Putamen (tissue), 1 donor: Measurements from ENCODE around the gene ARL4C.

Experiments used
- DNase-seq: peaks from one replicate; pipeline ENCODE4 v3.0.0-alpha.2; 2016; ENCODE audit warnings: low spot score

ARL4C gene, protein sequence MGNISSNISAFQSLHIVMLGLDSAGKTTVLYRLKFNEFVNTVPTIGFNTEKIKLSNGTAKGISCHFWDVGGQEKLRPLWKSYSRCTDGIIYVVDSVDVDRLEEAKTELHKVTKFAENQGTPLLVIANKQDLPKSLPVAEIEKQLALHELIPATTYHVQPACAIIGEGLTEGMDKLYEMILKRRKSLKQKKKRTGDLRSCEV

GRCh38 chr2:234496835-234497593, at the start of gene ARL4C:
TSS of gene ARL4C (minus strand) at chr2:234497081. CDS start at chr2:234496586, 495 bp downstream.
- DNase-seq = peak; percentile 60

GRCh38 chr2:234544659-234545611, 48.1 kb upstream of the ARL4C start:
- peak; percentile 10 for DNase-seq

DNA sequence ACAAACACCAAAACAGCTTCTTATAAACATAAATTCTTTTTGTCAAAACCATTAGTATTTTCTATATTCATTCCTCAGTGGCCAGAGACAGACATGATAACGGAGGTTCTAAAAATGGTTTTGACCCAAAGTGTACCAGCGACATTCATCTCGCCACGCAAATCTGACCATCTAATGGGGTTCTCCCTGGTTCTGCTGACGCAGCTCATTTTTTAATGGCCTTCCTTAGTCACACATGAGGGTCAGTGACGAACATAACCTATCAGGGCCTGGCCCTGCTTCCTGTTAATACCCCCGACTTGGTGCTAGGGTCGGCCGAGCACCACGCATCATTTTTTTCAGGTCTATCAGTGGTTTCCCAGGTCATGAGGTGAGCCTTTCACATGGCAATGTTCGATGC, 45.9 kb upstream of the ARL4C start:
- DNase-seq = no peak

DNA sequence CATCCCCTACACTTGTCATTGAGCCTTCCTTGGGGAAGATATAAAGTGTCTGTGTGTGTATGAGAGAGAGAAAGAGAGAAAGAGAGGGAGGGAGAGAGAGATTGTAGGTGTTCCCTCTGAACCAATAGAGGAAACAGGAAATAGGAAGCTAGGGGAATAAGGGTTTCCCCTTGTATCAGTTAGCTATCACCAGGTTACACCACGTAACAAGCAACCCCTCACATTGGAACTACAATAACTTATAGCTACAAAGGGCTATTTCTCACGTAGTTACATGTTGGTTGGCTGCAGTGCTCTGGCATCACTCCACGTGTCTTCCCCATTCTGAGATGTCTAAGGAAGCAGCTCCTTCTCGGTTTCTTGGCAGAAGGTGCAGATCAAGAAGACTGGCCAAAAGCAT, 41.0 kb upstream of the ARL4C start:
- DNase-seq = no peak

- no peak for DNase-seq
Observed at GRCh38 chr2:234536178-234536965, 39.5 kb upstream of the ARL4C start.

GRCh38 chr2:234535464-234535863, 38.6 kb upstream of the ARL4C start:
- no peak for DNase-seq

GRCh38 chr2:234534515-234534914, 37.6 kb upstream of the ARL4C start:
- DNase-seq = no peak

DNA sequence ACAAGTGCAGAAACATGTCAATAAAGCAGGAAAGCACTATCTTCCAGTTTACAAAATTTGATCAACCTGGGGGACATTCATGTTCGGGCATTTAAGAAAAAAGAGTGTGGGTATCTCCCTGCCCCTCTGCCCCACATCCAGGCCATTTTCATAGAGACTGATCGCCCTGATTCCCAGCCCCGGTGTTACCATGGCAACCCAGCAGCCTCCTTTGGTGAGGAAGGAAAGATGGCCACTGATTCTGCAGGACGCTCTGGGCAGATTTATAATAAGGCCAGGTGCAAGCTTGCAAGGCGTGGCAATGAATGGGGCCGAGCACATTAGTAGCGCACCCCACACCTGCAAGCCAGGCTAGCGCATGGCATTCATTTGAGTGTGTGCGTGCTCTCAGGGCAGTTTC, 36.7 kb upstream of the ARL4C start:
- DNase-seq = no peak

DNA sequence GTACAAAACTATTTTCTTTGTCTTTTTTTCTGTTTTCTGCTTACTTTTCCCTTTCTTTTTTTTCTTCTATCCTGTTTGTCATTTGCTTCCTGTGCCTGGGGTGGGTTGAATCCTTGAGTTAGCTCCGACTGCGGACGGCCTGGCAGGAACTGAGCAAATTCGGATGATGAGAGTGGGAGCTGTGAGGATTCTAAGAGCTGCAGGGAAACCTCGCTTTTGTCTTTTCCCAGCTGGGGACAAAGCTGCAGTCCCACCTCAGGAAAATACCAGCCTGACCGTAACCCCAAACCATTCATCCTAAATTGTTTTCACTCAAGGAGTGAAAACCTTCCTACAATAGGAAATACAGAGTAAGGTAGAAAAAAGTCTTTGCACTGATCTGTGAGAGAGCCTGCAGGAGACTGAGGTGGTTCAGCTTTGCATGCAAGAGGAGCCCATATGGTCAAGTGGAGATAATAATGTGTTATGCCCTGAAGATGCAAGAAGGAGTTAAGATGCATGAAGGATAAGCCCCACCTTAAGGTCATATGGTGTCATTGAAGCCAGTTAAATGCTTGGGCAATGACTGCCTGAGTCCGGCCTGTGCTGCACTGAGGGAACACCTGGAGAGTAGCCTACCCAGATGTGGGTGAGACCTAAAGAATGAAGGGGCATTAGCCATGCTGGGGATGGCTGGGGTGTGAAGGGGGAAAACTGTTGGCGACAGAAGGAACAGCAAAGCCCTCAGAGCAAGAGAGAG, 31.7 kb upstream of the ARL4C start:
- no peak for DNase-seq

GRCh38 chr2:234526711-234527110, 29.8 kb upstream of the ARL4C start:
- no peak for DNase-seq

GRCh38 chr2:234521536-234521935, 24.7 kb upstream of the ARL4C start:
- no peak for DNase-seq

- DNase-seq = no peak
Observed at GRCh38 chr2:234518986-234519642, 22.2 kb upstream of the ARL4C start.

DNA sequence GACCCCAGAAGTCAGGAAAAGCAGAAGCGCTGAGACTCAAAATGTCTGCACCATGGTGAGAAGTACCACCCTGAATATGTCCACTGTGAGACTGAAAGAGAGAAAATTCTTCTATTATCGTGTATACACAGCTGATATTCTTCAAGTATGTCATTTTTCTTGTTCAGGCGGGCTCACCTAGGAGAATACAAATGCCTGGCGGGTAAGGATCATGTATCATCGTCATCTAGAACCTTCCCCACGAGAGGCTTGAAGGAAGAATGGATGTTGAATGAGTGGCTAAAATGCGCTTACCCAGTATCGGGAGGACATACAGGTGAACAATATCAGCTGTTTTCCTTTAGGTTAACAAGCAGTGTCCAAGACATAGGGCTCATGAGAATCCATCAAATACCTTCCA, 21.1 kb upstream of the ARL4C start:
- no peak for DNase-seq

DNA sequence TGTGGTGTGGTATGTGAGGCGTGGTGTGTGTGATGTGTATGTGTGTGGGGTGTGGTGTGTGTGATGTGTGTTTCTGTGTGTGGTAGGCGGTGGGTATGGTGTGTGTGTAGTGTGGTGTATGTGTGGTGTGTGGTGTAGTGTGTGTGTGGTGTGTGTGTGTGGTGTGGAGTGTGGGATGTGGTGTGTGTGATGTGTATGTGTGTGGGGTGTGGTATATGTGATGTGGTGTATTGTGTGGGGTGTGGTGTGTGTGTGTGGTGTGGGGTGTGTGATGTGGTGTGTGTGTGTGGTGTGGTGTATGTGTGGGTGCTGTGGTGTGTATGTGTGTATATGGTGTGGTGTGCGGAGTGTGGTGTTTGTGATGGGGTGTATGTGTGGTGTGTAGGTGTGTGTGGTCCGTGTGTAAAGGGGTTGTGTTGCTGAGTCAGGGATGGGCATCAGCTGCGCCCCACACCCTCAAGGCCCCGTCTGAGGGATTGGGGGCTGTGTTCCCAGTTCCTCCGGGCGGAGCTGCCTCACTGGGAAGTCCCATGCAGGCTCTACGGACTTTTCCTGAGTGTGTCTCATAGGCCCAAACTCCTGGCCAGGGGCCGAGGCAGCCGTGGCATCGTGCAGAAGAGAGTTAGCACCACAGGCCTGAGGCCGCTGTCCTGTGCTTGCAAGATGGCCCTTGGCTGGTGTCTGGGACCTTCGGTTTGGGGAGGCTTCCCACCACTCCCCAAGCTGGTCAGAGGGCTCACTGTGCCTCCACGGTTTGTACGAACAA, 18.2 kb upstream of the ARL4C start:
- DNase-seq = no peak

GRCh38 chr2:234514099-234514498, 17.2 kb upstream of the ARL4C start:
- DNase-seq = no peak

DNA sequence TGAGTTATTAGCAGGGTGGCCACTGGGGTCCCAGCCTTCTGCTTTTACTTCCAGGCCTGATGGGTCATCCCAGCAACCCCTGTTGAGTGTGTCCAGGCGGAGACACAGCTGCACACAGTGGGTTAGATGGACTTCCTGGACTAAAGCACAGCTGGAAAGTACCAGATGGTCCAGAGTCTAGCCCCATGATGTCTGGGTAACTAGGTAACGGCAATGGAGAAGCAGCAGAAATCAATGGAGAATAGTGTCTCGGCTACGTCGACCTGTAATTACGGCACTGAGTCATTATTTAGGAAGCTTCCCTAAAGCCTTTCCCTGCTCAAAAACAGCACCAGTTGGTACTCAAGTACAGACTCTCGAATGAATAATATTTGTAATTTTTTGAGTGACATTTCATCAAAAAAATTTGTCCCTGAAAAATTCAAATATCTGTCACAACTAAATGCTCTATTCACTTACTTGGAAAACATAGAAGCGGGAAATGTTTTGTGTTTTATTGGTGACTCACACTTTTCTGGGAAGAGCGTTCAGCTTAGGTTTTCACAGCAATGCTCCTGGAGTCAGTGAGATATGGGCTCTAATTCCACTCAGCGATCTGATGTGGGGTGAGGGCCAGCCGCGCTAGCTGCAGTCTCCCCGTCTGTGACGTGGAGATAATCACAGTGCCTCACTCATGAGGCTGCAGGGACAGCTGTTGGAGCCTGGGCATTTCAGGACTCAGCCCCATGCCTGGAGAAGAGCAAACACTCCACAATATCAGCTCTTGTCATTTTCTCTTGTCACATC, 16.2 kb upstream of the ARL4C start:
- DNase-seq = no peak

GRCh38 chr2:234502919-234503285, 6.0 kb upstream of the ARL4C start:
- DNase-seq = no peak

DNA sequence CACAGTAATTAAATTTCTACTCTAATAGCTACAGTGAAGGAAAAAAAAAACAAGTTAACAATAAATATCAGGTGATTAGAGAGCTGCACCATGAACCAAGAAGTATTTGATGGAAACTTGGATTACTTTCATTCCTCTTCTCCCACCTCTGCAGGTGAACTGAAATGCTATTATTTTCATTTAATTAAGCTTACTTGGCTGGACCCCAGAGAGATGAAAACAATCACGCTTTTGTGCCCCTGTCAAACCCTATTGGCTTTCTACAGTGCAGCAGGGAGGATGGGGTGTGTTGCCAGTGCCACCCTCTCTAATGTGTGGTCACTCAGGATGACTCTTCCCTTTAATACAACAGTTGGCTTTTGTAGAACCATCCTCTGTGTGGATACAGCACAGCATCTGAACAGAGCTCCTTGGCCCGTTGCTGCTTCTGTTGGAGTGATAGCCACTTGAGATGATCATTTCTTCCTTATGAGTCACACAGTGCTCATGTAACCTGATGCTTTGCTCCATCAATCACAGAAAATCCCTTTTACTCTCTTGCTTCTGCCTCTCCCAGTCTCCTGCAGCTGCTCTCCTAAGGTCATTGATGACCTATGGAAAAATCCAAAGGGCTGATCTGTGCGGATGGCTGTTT, 5.5 kb upstream of the ARL4C start:
- DNase-seq = no peak
